Mesothelial cell of epicardium (in vitro differentiated cells): ENCODE data around the gene FHL2. TPM values are rescaled to one million over a fixed set of nuclear protein-coding genes. Genes with fewer than 3 reads are reported as not detected.
A peak's percentile ranks its signal among the peaks of the same experiment; 100 is the strongest.

Experiments
- DNase-seq, 2 experiments: peaks; one replicate each; pipeline ENCODE4 v3.0.0; 2021; ENCODE audit warnings: low spot score in 2 of 2; ENCODE audit not compliant: unreplicated experiment in 2 of 2
- H3K27ac Mint-ChIP-seq: 2 replicates; pipeline ENCODE4 v1.8.0; 2021; ENCODE audit warnings: mixed read lengths
- H3K27me3 Mint-ChIP-seq: 2 replicates; pipeline ENCODE4 v1.8.0; 2021; ENCODE audit warnings: low read depth, mixed read lengths
- H3K36me3 Mint-ChIP-seq: 2 replicates; pipeline ENCODE4 v1.8.0; 2021; ENCODE audit warnings: mixed read lengths
- H3K4me1 Mint-ChIP-seq: 2 replicates; pipeline ENCODE4 v1.8.0; 2021; ENCODE audit warnings: mixed read lengths
- H3K4me3 Mint-ChIP-seq: 2 replicates; pipeline ENCODE4 v1.8.0; 2021; ENCODE audit warnings: mild to moderate bottlenecking, moderate library complexity, mixed read lengths
- H3K9me3 Mint-ChIP-seq: 2 replicates; pipeline ENCODE4 v1.8.0; 2021; ENCODE audit warnings: mixed read lengths
- CTCF ChIP-seq: fragments of 200-600 bp; sonication (generic); IDR thresholded peaks from one replicate; pipeline ENCODE4 v1.5.0; 2021; ENCODE audit warnings: antibody characterized with exemption; ENCODE audit not compliant: unreplicated experiment
- total RNA-seq: library from RNA; stranded (reverse); gene quantifications from 3 replicates; pipeline ENCODE4 v1.2.1, GENCODE V29; 2021

Gene FHL2
- total RNA-seq, 1 donor from 2014 or later: 37.9 TPM

- no peaks in the 10 kb centered on the region for H3K9me3 Mint-ChIP-seq
- no peak overlapping the region for H3K4me3 Mint-ChIP-seq
- DNase-seq: no peak
- peaks cover 36% of the 10 kb centered on the region for H3K4me1 Mint-ChIP-seq
- TF ChIP-seq CTCF: no peak
- no peaks in the 10 kb centered on the region for H3K27me3 Mint-ChIP-seq
- peak overlapping the region; percentile 15 for H3K27ac Mint-ChIP-seq
- no peaks in the 10 kb centered on the region for H3K36me3 Mint-ChIP-seq
These were observed 75.7 kb downstream of the FHL2 start for GRCh38 chr2:105323111-105323510.

- no peak for DNase-seq
- no peak for TF ChIP-seq CTCF
- H3K27me3 Mint-ChIP-seq: no peaks in the 10 kb centered on the region
- H3K4me1 Mint-ChIP-seq: peaks cover 32% of the 10 kb centered on the region
- H3K27ac Mint-ChIP-seq: no peak overlapping the region
- no peaks in the 10 kb centered on the region for H3K9me3 Mint-ChIP-seq
- no peak overlapping the region for H3K4me3 Mint-ChIP-seq
- peaks cover 5% of the 10 kb centered on the region for H3K36me3 Mint-ChIP-seq
These were observed 76.8 kb downstream of the FHL2 start for GRCh38 chr2:105321875-105322646.

- peaks cover 31% of the 10 kb centered on the region for H3K4me1 Mint-ChIP-seq
- no peaks in the 10 kb centered on the region for H3K27me3 Mint-ChIP-seq
- peak overlapping the region; percentile 54 for H3K27ac Mint-ChIP-seq
- H3K36me3 Mint-ChIP-seq: peaks cover 5% of the 10 kb centered on the region
- no peaks in the 10 kb centered on the region for H3K9me3 Mint-ChIP-seq
- H3K4me3 Mint-ChIP-seq: no peak overlapping the region
- no peak for DNase-seq
- no peak for TF ChIP-seq CTCF
These were observed 78.1 kb downstream of the FHL2 start for GRCh38 chr2:105320651-105321215.

- Mint-ChIP-seq H3K36me3 (peaks cover 5% of the 10 kb centered on the region), H3K9me3 (no peaks in the 10 kb centered on the region), H3K4me3 (no peak overlapping the region), H3K27me3 (no peaks in the 10 kb centered on the region), H3K27ac (no peak overlapping the region), H3K4me1 (peaks cover 13% of the 10 kb centered on the region)
- no peak for TF ChIP-seq CTCF
- DNase-seq: no peak
These were observed 80.9 kb downstream of the FHL2 start for GRCh38 chr2:105317937-105318336.

- DNase-seq: no peak
- Mint-ChIP-seq H3K9me3 (peaks cover 2% of the 10 kb centered on the region), H3K36me3 (peaks cover 7% of the 10 kb centered on the region), H3K4me1 (peaks cover 7% of the 10 kb centered on the region), H3K4me3 (no peak overlapping the region), H3K27me3 (no peaks in the 10 kb centered on the region), H3K27ac (no peak overlapping the region)
- TF ChIP-seq CTCF: no peak
These were observed 83.5 kb downstream of the FHL2 start for GRCh38 chr2:105315314-105315713.
